GM18868 (cell line): ENCODE data around the gene GABPB1.

Experiments used
- ATAC-seq: cut with Tn5 transposase; IDR thresholded peaks from one replicate; pipeline ENCODE4 v1.9.1; 2021; ENCODE audit warnings: mild to moderate bottlenecking, moderate library complexity; ENCODE audit not compliant: unreplicated experiment

The GABPB1 gene

GRCh38 chr15:50345298-50345697, 9.7 kb downstream of the GABPB1 start:
- ATAC-seq, result no peak

GRCh38 chr15:50344006-50344464, 11.0 kb downstream of the GABPB1 start:
- ATAC-seq, result no peak

GRCh38 chr15:50341616-50342136, 13.3 kb downstream of the GABPB1 start:
- no peak for ATAC-seq

GRCh38 chr15:50340416-50340815, 14.6 kb downstream of the GABPB1 start:
- ATAC-seq, result no peak

GRCh38 chr15:50339717-50340116, 15.3 kb downstream of the GABPB1 start:
- no peak for ATAC-seq

GRCh38 chr15:50335251-50335650, 19.7 kb downstream of the GABPB1 start:
- no peak for ATAC-seq

GRCh38 chr15:50333229-50333628, 21.8 kb downstream of the GABPB1 start:
- ATAC-seq, result no peak

GRCh38 chr15:50330921-50331320, 24.1 kb downstream of the GABPB1 start:
- ATAC-seq, result no peak

GRCh38 chr15:50328116-50328515, 26.9 kb downstream of the GABPB1 start:
- no peak for ATAC-seq

GRCh38 chr15:50321680-50322210, 33.3 kb downstream of the GABPB1 start:
- no peak for ATAC-seq

- no peak for ATAC-seq
Measured at GRCh38 chr15:50320504-50320903, 34.5 kb downstream of the GABPB1 start.

- ATAC-seq, result no peak
Measured at GRCh38 chr15:50318697-50319096, 36.3 kb downstream of the GABPB1 start.

GRCh38 chr15:50315814-50316630, 39.0 kb downstream of the GABPB1 start:
- peak; percentile 50 for ATAC-seq

- peak; percentile 68 for ATAC-seq
Measured at GRCh38 chr15:50312636-50313035, 42.4 kb downstream of the GABPB1 start.

GRCh38 chr15:50307799-50308198, 47.2 kb downstream of the GABPB1 start:
- no peak for ATAC-seq

GRCh38 chr15:50304836-50305235, 50.2 kb downstream of the GABPB1 start:
- ATAC-seq, result no peak

- peak; percentile 73 for ATAC-seq
Measured at GRCh38 chr15:50302581-50302980, 52.4 kb downstream of the GABPB1 start.

GRCh38 chr15:50298340-50298739, 56.7 kb downstream of the GABPB1 start:
- no peak for ATAC-seq

GRCh38 chr15:50295966-50296365, 59.0 kb downstream of the GABPB1 start:
- no peak for ATAC-seq

GRCh38 chr15:50289749-50290148, 65.2 kb downstream of the GABPB1 start:
- no peak for ATAC-seq

GRCh38 chr15:50287324-50288116, 67.5 kb downstream of the GABPB1 start:
- ATAC-seq, result no peak
